ENCODE data around the gene FUNDC2.

FUNDC2 gene

DNA sequence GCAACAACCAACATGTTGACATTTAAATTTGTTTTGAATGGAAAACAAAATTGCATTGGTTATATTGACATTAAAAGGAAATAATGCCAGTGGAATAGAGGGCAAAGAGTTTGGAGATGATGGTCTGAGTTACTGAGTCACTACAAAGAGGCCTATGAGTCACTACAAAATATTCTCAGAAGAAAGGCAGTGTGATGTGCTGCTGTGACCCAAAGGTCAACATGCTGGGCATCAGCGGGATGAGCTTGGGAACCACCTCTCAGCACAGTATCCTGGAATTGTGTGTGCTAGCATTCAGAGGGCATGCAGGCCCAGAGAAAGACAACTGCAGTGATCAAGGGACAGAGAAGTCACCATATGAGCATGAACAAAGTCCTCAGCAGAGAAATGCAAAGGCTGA lies 41.5 kb downstream of the FUNDC2 start:
- TF ChIP-seq, protein P1, sequence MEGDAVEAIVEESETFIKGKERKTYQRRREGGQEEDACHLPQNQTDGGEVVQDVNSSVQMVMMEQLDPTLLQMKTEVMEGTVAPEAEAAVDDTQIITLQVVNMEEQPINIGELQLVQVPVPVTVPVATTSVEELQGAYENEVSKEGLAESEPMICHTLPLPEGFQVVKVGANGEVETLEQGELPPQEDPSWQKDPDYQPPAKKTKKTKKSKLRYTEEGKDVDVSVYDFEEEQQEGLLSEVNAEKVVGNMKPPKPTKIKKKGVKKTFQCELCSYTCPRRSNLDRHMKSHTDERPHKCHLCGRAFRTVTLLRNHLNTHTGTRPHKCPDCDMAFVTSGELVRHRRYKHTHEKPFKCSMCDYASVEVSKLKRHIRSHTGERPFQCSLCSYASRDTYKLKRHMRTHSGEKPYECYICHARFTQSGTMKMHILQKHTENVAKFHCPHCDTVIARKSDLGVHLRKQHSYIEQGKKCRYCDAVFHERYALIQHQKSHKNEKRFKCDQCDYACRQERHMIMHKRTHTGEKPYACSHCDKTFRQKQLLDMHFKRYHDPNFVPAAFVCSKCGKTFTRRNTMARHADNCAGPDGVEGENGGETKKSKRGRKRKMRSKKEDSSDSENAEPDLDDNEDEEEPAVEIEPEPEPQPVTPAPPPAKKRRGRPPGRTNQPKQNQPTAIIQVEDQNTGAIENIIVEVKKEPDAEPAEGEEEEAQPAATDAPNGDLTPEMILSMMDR (IDR thresholded peaks at IDR 0.05; ENCODE audit: low read depth, low read length), result no peak
- peak; percentile 55 for DNase-seq (ENCODE audit: low read depth, low spot score)
- in situ Hi-C loops (cut with HindIII; ENCODE audit: low sequenced_read_pairs), result no loop called here
- H3K4me3 ChIP-seq (ENCODE audit: low read depth, low read length), result no peak overlapping the region

DNA sequence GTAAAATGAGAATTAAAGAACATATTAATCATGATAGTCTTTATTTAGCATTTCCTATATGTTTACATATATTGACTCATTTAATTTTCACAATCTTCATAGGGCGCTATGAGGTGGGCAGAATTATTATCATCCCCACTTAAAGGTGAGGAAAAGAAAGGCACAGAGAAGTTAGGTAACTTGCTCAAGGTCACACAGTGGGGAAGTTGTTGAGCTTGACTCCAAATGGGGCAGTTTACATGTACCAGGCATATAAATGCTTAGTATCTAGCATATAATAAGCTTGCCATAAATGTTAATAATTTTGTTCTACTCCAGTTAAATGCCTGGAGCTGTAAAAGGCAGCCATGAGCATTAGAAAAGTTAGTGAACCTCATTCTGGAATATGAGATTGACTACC lies 42.8 kb downstream of the FUNDC2 start:
- no peak for DNase-seq (ENCODE audit: low read depth, low spot score)
- TF ChIP-seq, protein P1 (IDR thresholded peaks at IDR 0.05; ENCODE audit: low read depth, low read length), result no peak
- H3K4me3 ChIP-seq (ENCODE audit: low read depth, low read length), result peak overlapping the region; percentile 58
- in situ Hi-C loops (cut with HindIII; ENCODE audit: low sequenced_read_pairs), result no loop called here

DNA sequence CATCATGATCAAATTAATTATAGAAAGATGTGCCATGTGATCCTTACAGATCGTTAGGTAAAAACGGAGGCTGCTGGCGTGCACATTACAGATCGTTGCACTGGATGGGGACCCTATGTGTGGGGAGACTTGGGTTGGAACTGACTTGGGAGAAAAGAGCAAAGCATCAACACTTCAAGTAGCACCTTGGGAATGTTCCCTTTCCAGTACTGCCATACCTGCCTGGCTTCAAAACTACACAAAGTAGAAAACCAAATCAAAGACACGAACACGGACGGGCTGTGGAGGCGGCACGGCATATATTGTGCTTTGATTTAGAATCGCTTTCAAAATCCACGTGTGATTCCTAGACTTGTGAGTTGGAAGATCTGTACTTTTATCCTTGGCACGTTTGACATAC lies 43.4 kb downstream of the FUNDC2 start:
- DNase-seq (ENCODE audit: low read depth, low spot score), result no peak
- H3K4me3 ChIP-seq (ENCODE audit: low read depth, low read length), result peak overlapping the region; percentile 58
- in situ Hi-C loops (cut with HindIII; ENCODE audit: low sequenced_read_pairs), result no loop called here
- TF ChIP-seq, protein P1 (IDR thresholded peaks at IDR 0.05; ENCODE audit: low read depth, low read length), result no peak

DNA sequence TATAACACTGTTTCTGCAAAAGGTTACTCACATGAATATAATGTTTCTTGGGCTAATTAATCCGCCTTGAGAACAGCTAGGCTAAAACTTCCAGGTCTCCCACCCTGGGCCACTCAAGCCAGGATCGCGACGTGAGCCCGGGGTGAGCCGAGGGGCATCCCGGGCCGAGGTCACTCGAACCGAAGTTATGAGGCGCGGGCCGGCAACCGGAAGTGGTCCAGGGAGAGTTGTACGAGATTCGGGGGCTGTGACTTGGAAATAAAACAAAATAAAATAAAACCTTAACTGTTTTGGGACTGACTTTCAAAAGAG lies 44.0 kb downstream of the FUNDC2 start:
- in situ Hi-C loops (cut with HindIII; ENCODE audit: low sequenced_read_pairs), result no loop called here
- TF ChIP-seq, protein P1 (IDR thresholded peaks at IDR 0.05; ENCODE audit: low read depth, low read length), result no peak
- peak overlapping the region; percentile 58 for H3K4me3 ChIP-seq (ENCODE audit: low read depth, low read length)
- no peak for DNase-seq (ENCODE audit: low read depth, low spot score)

DNA sequence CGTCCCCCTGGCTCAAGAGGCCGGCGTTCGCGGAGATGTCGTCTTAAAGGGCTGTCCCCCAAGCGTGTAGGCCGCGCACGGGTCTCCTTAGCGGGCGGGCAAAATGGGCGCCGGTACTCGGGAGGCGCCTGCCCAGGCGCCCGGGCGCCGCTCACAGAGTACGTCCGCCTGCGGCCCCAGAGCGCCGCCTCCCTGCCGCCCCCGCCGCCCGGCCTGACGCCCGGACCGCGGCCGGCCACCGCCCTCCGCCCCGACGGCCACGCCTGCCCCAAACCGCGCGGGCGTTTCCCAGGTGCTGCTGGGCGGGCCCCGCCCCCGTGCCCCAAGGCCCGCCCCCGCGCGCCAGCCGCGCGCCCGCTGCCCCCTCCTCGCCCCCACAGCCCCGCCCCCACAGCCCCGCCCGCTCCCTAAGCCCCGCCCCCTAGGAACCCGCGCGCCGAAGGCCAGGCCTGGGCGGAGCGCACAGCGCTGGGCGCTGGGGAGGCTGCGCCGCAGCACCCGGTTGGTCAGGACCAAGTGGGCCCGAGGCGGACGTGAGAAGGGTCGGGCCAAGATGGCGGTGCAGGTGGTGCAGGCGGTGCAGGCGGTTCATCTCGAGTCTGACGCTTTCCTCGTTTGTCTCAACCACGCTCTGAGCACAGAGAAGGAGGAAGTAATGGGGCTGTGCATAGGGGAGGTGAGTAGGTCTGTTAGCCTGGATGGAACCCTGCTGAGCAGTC lies 44.5 kb downstream of the FUNDC2 start, which contains the start of the genes BRCC3, CMC4 and MTCP1:
TSS of gene BRCC3 (plus strand) at position 534 of the 719 bp plus-strand sequence. CDS start at position 554, 20 bp downstream.
TSS of gene CMC4 (minus strand) at position 162 of the 719 bp plus-strand sequence. CDS start 7,113 bp downstream, outside the sequence.
TSS of gene MTCP1 (minus strand) at position 162 of the 719 bp plus-strand sequence. CDS start 5,126 bp downstream, outside the sequence.
- DNase-seq (ENCODE audit: low read depth, low spot score), result peak; percentile 77
- in situ Hi-C loops (cut with HindIII; ENCODE audit: low sequenced_read_pairs), result no loop called here
- TF ChIP-seq, protein P1 (IDR thresholded peaks at IDR 0.05; ENCODE audit: low read depth, low read length), result no peak
- peak within 1 kb of the TSS; percentile 74 for H3K4me3 ChIP-seq (ENCODE audit: low read depth, low read length)

DNA sequence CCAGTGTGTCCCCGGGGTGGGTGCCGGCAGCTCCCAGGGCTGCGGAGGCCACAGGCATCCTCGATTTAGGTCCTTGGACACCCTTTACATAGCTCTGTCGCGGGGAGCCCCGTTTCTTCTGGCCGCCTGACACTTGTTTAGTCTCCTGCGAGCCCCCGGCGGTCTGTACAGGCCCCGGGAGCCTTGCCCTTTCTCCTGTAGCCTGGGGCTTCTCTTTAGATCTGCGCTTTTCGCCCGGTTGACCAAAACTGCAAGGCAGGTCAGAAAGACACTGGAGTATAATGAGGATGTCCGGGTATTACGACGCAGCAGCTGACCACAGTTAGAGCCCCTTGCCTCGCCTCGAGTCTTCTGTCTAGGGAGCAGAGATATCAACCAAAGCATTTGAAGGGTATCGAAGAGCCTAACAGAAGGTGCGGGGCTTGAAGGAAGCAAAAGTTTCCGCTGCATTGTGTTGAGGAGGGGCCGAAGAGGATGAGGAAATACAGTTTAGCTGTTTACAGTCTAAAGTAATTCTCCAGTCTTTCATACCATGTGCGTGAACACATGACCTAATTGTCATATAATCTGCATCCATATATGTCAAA lies 45.1 kb downstream of the FUNDC2 start:
- TF ChIP-seq, protein P1 (IDR thresholded peaks at IDR 0.05; ENCODE audit: low read depth, low read length), result no peak
- H3K4me3 ChIP-seq (ENCODE audit: low read depth, low read length), result peak overlapping the region; percentile 74
- no peak for DNase-seq (ENCODE audit: low read depth, low spot score)
- in situ Hi-C loops (cut with HindIII; ENCODE audit: low sequenced_read_pairs), result no loop called here
